Endothelial cell of umbilical vein (primary cell): Measurements from ENCODE around the gene LRRTM4. TPM values are rescaled to one million over a fixed set of nuclear protein-coding genes. Genes with fewer than 3 reads are reported as not detected.

Experiments
- BruUV-seq: library from RNA; stranded (reverse); fragments of 400-500 nt; replicated peaks from 2 replicates; lab custom pipeline; 2021; lab: Mats Ljungman, UMichigan
- CTCF ChIA-PET: fragments of 300-600, 350-600 bp; sonication (Branson Sonifier 250); formaldehyde crosslinking; loops from one replicate; lab custom pipeline; 2021; ENCODE audit warnings: antibody characterized with exemption, inconsistent platforms; lab: Charles Lee
- POLR2A ChIA-PET: fragments of 300-600, 350-600 bp; sonication (Branson Sonifier 250); formaldehyde crosslinking; loops from one replicate; lab custom pipeline; 2021; ENCODE audit warnings: antibody characterized with exemption, inconsistent platforms; lab: Charles Lee
- DNase-seq: peaks from one replicate; pipeline ENCODE4 v3.0.0-alpha.2; 2011; ENCODE audit warnings: low read depth, low spot score
- FAIRE-seq: peaks from 2 replicates; lab custom pipeline; 2011; peaks lifted over from hg19 to GRCh38; lab: Jason Lieb, UNC
- H2AFZ ChIP-seq: 2 replicates; pipeline ENCODE4 v1.6.0; 2012; ENCODE audit warnings: low read depth, low read length, control low read depth, inconsistent platforms
- H3K27ac ChIP-seq: 2 replicates; pipeline ENCODE4 v1.5.1; 2011; ENCODE audit warnings: low read depth, mild to moderate bottlenecking, control low read depth, low read length, moderate library complexity; ENCODE audit not compliant: insufficient read depth
- H3K27me3 ChIP-seq, 2 experiments: 2 replicates each; pipeline versions ENCODE4 v1.6.0 to v1.6.1; 2011; ENCODE audit warnings: low read length in 2 of 2, mixed read lengths in 1 of 2; ENCODE audit not compliant: control insufficient read depth in 2 of 2, insufficient read depth in 2 of 2
- H3K36me3 ChIP-seq, 2 experiments: 2 replicates in 1 of 2; 3 replicates in 1 of 2; pipeline ENCODE4 v1.5.1; 2011; ENCODE audit warnings: low read length in 2 of 2, mild to moderate bottlenecking in 1 of 2, moderate library complexity in 1 of 2; ENCODE audit not compliant: control insufficient read depth in 2 of 2, insufficient read depth in 2 of 2; ENCODE audit errors: extremely low read depth in 1 of 2
- H3K4me1 ChIP-seq: 3 replicates; pipeline ENCODE4 v1.5.1; 2011; ENCODE audit warnings: mild to moderate bottlenecking, low read length; ENCODE audit not compliant: control insufficient read depth, insufficient read depth; ENCODE audit errors: extremely low read depth
- H3K4me2 ChIP-seq: 2 replicates; pipeline ENCODE4 v1.6.1; 2011; ENCODE audit warnings: low read length, control low read depth, mixed read lengths; ENCODE audit not compliant: insufficient read depth
- H3K4me3 ChIP-seq, 3 experiments: fragments of 200-600 bp in 1 of 3; sonication (generic), shearing (Covaris generic) in 1 of 3; replicated peaks in 1 of 3; 2 replicates each; pipeline ENCODE4 v1.5.1; 2011 to 2016; ENCODE audit warnings: control low read depth in 3 of 3, low read length in 3 of 3, mild to moderate bottlenecking in 2 of 3, inconsistent platforms in 1 of 3, low read depth in 1 of 3, moderate library complexity in 1 of 3; ENCODE audit not compliant: insufficient read depth in 1 of 3
- H3K79me2 ChIP-seq: 2 replicates; pipeline ENCODE4 v1.6.0; 2012; ENCODE audit warnings: low read length, inconsistent platforms; ENCODE audit not compliant: control insufficient read depth, insufficient read depth
- H3K9ac ChIP-seq: replicated peaks from 2 replicates; pipeline ENCODE3; 2011; ENCODE audit warnings: low read length, control low read depth; ENCODE audit not compliant: insufficient read depth; ENCODE audit errors: extremely low read depth
- H3K9me1 ChIP-seq: replicated peaks from 3 replicates; pipeline ENCODE4 v1.6.0; 2011; ENCODE audit warnings: mild to moderate bottlenecking, low read length; ENCODE audit not compliant: control insufficient read depth, insufficient read depth; ENCODE audit errors: extremely low read depth
- H3K9me3 ChIP-seq: replicated peaks from 2 replicates; pipeline ENCODE4 v1.5.1; 2012; ENCODE audit warnings: low read length, inconsistent platforms; ENCODE audit not compliant: control insufficient read depth, insufficient read depth
- H4K20me1 ChIP-seq: replicated peaks from 2 replicates; pipeline ENCODE3; 2011; ENCODE audit warnings: mild to moderate bottlenecking, low read length; ENCODE audit not compliant: control insufficient read depth, insufficient read depth; ENCODE audit errors: extremely low read depth
- EZH2 ChIP-seq: IDR thresholded peaks from 2 replicates; pipeline ENCODE4 v1.6.1; 2012; ENCODE audit warnings: borderline replicate concordance, low read depth, mild to moderate bottlenecking, moderate library complexity, low read length, inconsistent platforms; ENCODE audit not compliant: severe bottlenecking
- FOS ChIP-seq: IDR thresholded peaks from 2 replicates; pipeline ENCODE4 v1.6.1; 2011; ENCODE audit warnings: mild to moderate bottlenecking, low read length, moderate library complexity, borderline replicate concordance; ENCODE audit not compliant: insufficient read depth
- GATA2 ChIP-seq: IDR thresholded peaks from 2 replicates; pipeline ENCODE4 v1.7.0; 2011; ENCODE audit warnings: low read depth, mild to moderate bottlenecking, moderate library complexity, mixed read lengths, low read length; ENCODE audit not compliant: insufficient read length, insufficient read depth
- JUN ChIP-seq: IDR thresholded peaks from 2 replicates; pipeline ENCODE4 v1.6.1; 2011; ENCODE audit warnings: borderline replicate concordance, low read depth; ENCODE audit not compliant: insufficient read length, insufficient read depth
- POLR2A ChIP-seq: IDR thresholded peaks from 2 replicates; pipeline ENCODE4 v1.6.1; 2012; ENCODE audit warnings: low read depth, mild to moderate bottlenecking, control low read depth, low read length
- POLR2AphosphoS5 ChIP-seq: IDR thresholded peaks from 2 replicates; pipeline ENCODE4 v1.6.1; 2012; ENCODE audit warnings: low read depth, mild to moderate bottlenecking, control low read depth, low read length, moderate library complexity; ENCODE audit not compliant: insufficient read depth
- dilution Hi-C: fragments of 300-500 bp; cut with MboI; formaldehyde crosslinking; loops from one replicate; pipeline ENCODE4 v1.15.0; 2019; ENCODE audit warnings: low sequenced_read_pairs; ENCODE audit not compliant: extremely low pct_ligation_motif_present
- intact Hi-C: fragments of 100-400 bp; cut with micrococcal nuclease; formaldehyde crosslinking; loops from one replicate; pipeline ENCODE4 v1.10.0; 2022
- polyA plus RNA-seq, 4 experiments: library from polyadenylated mRNA; depleted of rRNA in 3 of 4; stranded (reverse) in 3 of 4; unstranded in 1 of 4; fragments of >200 nt; gene quantifications; 2 replicates each; pipeline versions ENCODE4 v1.2.1 to v1.2.3, GENCODE V29; 2011 to 2012; ENCODE audit warnings: missing spikeins in 1 of 4
- total RNA-seq: library from RNA; stranded (reverse); gene quantifications from 2 replicates; pipeline ENCODE4 v1.2.3, GENCODE V29; 2021
- TF ChIP-seq, protein P1 (sequence below): IDR thresholded peaks from 2 replicates; pipeline ENCODE4 v1.6.1; 2011; ENCODE audit not compliant: insufficient read depth, insufficient read length
- TF ChIP-seq, protein P2 (sequence below), 2 donors: IDR thresholded peaks; 1 replicate in 1 of 2; 2 replicates in 1 of 2; pipeline ENCODE4 v1.5.1; 2011; ENCODE audit warnings: low read length in 2 of 2, mild to moderate bottlenecking in 2 of 2, moderate library complexity in 2 of 2, control low read depth in 1 of 2, inconsistent platforms in 1 of 2, low read depth in 1 of 2; ENCODE audit not compliant: insufficient read depth in 1 of 2; ENCODE audit errors: extremely low read depth in 1 of 2

The LRRTM4 gene
- total and polyA plus RNA-seq, 2 donors (not counting 3 experiments of a cell fraction or from before 2014, with no cell fraction given) = not detected

DNA sequence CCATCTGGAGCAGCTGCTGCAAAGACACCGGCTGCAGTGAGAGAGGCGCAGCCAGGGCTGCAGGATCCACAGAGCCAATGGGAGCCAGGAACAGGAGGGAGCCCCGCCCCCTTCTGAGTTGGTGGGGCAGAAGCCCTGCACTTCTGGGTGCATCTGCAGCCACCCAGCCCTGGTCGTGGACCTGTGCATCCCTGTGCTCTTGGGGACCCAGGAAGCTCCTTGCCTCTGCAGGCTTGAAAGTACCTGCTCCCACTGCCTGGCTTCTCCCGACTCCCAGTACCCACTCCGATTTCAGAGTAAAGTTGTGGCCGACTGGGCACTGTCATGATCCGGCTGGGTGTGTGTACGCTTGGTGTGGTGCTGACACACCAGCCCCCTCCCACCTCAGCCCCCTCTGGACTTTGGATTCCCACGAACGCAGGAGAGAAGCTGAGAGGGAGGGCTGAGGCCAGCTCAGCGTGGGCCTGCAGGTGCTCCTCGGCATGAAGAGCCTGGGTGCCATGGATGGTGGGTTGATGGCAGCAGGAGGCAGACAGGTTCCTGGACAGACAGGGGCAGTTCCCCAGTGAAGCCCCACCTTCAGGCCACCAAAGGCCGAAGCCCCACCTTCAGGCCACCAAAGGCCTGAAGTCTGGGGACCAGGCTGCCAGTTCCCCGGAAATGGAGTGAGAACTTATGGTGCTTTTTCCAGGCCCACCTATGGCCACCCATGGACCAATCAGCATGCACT lies 34.9 kb downstream of the LRRTM4 start:
- H3K79me2 ChIP-seq = no peaks in the 10 kb centered on the region
- no TSS peak for BruUV-seq
- no peak overlapping the region for H3K4me2 ChIP-seq
- H4K20me1 ChIP-seq = no peaks in the 10 kb centered on the region
- no peak overlapping the region for H3K4me3 ChIP-seq
- dilution Hi-C loops = no loop called here
- no peak overlapping the region for H2AFZ ChIP-seq
- DNase-seq = no peak
- FAIRE-seq = no peak
- H3K36me3 ChIP-seq = no peaks in the 10 kb centered on the region
- POLR2A ChIA-PET = no interaction called here
- intact Hi-C loops = no loop called here
- no peaks in the 10 kb centered on the region for H3K27me3 ChIP-seq
- H3K9me1 ChIP-seq = no peaks in the 10 kb centered on the region
- TF ChIP-seq GATA2 (no peak), JUN (no peak), FOS (no peak), POLR2A (no peak), POLR2AphosphoS5 (no peak), EZH2 (no peak)
- TF ChIP-seq, protein P1, sequence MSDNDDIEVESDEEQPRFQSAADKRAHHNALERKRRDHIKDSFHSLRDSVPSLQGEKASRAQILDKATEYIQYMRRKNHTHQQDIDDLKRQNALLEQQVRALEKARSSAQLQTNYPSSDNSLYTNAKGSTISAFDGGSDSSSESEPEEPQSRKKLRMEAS = no peak
- TF ChIP-seq, protein P2, sequence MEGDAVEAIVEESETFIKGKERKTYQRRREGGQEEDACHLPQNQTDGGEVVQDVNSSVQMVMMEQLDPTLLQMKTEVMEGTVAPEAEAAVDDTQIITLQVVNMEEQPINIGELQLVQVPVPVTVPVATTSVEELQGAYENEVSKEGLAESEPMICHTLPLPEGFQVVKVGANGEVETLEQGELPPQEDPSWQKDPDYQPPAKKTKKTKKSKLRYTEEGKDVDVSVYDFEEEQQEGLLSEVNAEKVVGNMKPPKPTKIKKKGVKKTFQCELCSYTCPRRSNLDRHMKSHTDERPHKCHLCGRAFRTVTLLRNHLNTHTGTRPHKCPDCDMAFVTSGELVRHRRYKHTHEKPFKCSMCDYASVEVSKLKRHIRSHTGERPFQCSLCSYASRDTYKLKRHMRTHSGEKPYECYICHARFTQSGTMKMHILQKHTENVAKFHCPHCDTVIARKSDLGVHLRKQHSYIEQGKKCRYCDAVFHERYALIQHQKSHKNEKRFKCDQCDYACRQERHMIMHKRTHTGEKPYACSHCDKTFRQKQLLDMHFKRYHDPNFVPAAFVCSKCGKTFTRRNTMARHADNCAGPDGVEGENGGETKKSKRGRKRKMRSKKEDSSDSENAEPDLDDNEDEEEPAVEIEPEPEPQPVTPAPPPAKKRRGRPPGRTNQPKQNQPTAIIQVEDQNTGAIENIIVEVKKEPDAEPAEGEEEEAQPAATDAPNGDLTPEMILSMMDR (IDR thresholded peaks at IDR 0.05; ENCODE audit: extremely low read depth in 1 of 2, insufficient read depth in 1 of 2, low read depth in 1 of 2, low read length in 2 of 2) = no peak
- CTCF ChIA-PET = no interaction called here
- H3K9ac ChIP-seq = no peak overlapping the region
- H3K9me3 ChIP-seq = peaks cover 2% of the 10 kb centered on the region
- H3K27ac ChIP-seq = no peak overlapping the region
- no peaks in the 10 kb centered on the region for H3K4me1 ChIP-seq
